HFFc6 (cell line): Measurements from ENCODE around the gene POLD4. TPM values are rescaled to one million over a fixed set of nuclear protein-coding genes. Genes with fewer than 3 reads are reported as not detected.

Experiments used
- DNase-seq: peaks from one replicate; pipeline ENCODE4 v3.0.0-alpha.2; 2018
- H3K27ac Mint-ChIP-seq: 2 replicates; pipeline ENCODE4 v1.8.0; 2020; ENCODE audit warnings: mild to moderate bottlenecking, mixed read lengths
- H3K27me3 Mint-ChIP-seq: 2 replicates; pipeline ENCODE4 v1.8.0; 2021; ENCODE audit warnings: mild to moderate bottlenecking, moderate library complexity, mixed read lengths; ENCODE audit not compliant: insufficient read depth
- H3K36me3 Mint-ChIP-seq: 2 replicates; pipeline ENCODE4 v1.8.0; 2021; ENCODE audit warnings: low read depth, mixed read lengths
- H3K4me1 Mint-ChIP-seq: 2 replicates; pipeline ENCODE4 v1.8.0; 2020; ENCODE audit warnings: low read depth, mixed read lengths
- H3K4me3 Mint-ChIP-seq: 2 replicates; pipeline ENCODE4 v1.8.0; 2020; ENCODE audit warnings: mild to moderate bottlenecking, moderate library complexity, mixed read lengths
- H3K9me3 Mint-ChIP-seq: 2 replicates; pipeline ENCODE4 v1.8.0; 2020; ENCODE audit warnings: mild to moderate bottlenecking, mixed read lengths
- CTCF ChIP-seq: fragments of 200-600 bp; sonication (generic); IDR thresholded peaks from 2 replicates; pipeline ENCODE4 v1.5.0; 2021; ENCODE audit warnings: antibody characterized with exemption, mild to moderate bottlenecking
- total RNA-seq, 6 experiments: library from RNA; stranded (reverse); fragmentation: NEBNext Ultra II Directional; extraction: Animal tissue kit (Norgen Biotek cat#: 25700); gene quantifications; 2 replicates in 1 of 6; 3 replicates in 5 of 6; pipeline ENCODE4 v1.2.3, GENCODE V29; 2021

POLD4 gene
- total RNA-seq, 6 experiments from 2014 or later, result 69.1 to 80.7 (median 70.9) TPM

DNA sequence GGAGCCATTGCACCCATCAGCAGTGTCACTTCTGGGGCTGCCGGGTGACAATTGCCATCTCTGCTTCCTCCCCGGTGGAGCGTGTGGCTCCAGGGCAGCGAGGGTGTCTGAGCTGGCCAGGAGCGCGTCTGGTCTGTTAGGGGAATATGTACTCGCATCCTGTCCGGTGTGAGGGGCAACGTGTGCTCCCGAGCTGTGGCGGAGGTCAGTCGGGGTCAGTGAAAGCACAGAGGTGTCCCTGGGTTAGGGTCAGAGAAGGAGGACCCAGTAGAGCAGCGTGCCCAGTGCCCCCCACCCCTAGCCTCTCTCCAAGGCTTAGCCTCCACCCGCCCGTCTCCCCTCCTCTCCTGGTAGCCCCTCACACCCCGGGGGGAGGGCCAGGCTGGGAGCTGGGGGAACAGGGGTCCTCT is 18.6 kb upstream of the POLD4 start:
- peak overlapping the region; percentile 86 for H3K4me3 Mint-ChIP-seq
- DNase-seq, result no peak
- peaks cover 5% of the 10 kb centered on the region; the same call in 1 of the 2 replicates for H3K27me3 Mint-ChIP-seq
- H3K36me3 Mint-ChIP-seq, result no peaks in the 10 kb centered on the region; the same call in 1 of the 2 replicates
- H3K9me3 Mint-ChIP-seq, result no peaks in the 10 kb centered on the region
- H3K27ac Mint-ChIP-seq, result peak overlapping the region; percentile 76
- TF ChIP-seq CTCF, result no peak
- H3K4me1 Mint-ChIP-seq, result peaks cover 73% of the 10 kb centered on the region

DNA sequence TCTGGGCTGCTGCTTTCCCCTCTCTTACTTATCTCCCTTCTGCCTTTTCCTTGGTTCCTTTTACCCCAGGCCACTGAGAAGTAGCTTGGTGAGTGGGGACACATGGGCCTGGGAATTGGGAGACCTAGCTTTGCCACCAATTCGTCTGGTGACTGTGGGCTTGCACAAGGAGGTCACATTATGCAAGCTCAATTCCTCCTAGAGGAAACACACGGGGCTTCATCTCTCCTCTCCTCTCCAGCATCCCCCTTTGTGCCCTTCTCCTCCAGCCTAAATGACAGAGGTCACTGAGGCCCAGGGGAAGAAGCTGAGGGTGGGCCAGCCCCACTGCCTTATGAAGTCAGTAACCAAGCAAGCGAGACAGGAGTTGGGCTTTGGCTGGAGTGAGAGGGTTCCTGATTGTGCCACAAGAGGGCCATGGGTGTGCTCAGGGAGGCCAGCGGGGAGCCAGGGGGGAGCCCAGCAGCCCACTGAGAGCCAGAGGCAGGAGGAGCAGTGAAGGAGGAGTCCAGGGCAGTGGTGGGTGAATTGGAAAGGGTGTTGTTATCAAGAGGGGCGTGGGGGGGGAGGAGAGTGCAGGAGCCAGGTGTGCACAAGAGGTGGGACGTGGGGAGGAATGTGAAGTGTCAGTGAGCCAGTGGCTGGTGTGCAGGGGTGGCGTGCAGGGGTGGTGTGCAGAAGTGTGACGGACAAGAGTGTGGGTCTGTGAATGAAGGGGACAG is 18.0 kb upstream of the POLD4 start:
- H3K4me1 Mint-ChIP-seq, result peaks cover 73% of the 10 kb centered on the region
- no peaks in the 10 kb centered on the region; the same call in 1 of the 2 replicates for H3K36me3 Mint-ChIP-seq
- DNase-seq, result peak; percentile 59
- peak overlapping the region; percentile 76 for H3K27ac Mint-ChIP-seq
- peak; percentile 70 for TF ChIP-seq CTCF
- no peaks in the 10 kb centered on the region for H3K9me3 Mint-ChIP-seq
- H3K27me3 Mint-ChIP-seq, result peaks cover 5% of the 10 kb centered on the region; the same call in 1 of the 2 replicates
- H3K4me3 Mint-ChIP-seq, result peak overlapping the region; percentile 86

DNA sequence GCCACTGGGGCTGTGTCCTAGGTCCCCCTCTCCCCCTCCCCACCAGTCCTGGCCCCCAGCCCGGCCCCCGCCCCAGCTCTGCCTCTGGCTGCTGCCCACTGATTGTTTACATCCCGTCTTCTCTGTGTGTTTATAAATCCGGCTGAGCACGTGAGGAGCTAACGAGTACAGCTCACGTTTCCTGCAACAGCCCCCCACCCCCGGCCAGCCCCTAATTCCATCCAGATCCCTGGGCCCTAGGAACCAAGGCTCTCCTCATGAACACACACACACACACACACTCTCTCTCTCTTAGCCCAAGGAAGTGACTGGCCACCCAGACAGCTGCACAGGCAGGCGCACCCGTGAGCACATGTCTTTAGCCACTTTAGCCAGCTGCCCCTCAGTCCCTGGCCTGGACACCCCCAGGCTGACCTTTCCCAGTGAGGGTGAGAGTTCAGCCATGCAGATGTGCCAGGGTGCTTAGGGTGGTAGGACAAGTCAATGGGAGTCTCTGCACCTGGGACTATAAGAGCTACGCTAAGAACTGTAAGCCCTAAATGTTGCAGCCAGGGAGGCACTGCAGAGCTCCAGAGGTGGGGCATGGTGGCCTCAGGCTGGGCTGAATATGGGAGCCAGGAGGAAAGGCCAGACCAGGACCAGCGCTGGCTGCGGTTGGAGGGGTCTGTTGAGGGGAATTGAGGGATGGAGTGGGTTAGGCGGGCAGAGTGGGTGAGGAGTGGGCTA is 17.2 kb upstream of the POLD4 start:
- Mint-ChIP-seq H3K9me3 (no peaks in the 10 kb centered on the region), H3K4me3 (peak overlapping the region; percentile 86), H3K4me1 (peaks cover 77% of the 10 kb centered on the region), H3K27me3 (peaks cover 5% of the 10 kb centered on the region; the same call in 1 of the 2 replicates), H3K27ac (peak overlapping the region; percentile 76), H3K36me3 (no peaks in the 10 kb centered on the region; the same call in 1 of the 2 replicates)
- no peak for TF ChIP-seq CTCF
- DNase-seq, result peak; percentile 56

- Mint-ChIP-seq H3K27me3 (peaks cover 5% of the 10 kb centered on the region; the same call in 1 of the 2 replicates), H3K9me3 (no peaks in the 10 kb centered on the region), H3K4me3 (peak overlapping the region; percentile 38), H3K4me1 (peaks cover 71% of the 10 kb centered on the region), H3K27ac (peak overlapping the region; percentile 76), H3K36me3 (no peaks in the 10 kb centered on the region; the same call in 1 of the 2 replicates)
- DNase-seq, result no peak
- TF ChIP-seq CTCF, result no peak
Observed at GRCh38 chr11:67369801-67370284, 16.5 kb upstream of the POLD4 start.

- Mint-ChIP-seq H3K36me3 (no peaks in the 10 kb centered on the region; the same call in 1 of the 2 replicates), H3K9me3 (no peaks in the 10 kb centered on the region), H3K27me3 (peaks cover 4% of the 10 kb centered on the region; the same call in 1 of the 2 replicates), H3K4me3 (no peak overlapping the region; the same call in none of the 2 replicates), H3K27ac (peak overlapping the region; percentile 76), H3K4me1 (peaks cover 65% of the 10 kb centered on the region)
- no peak for DNase-seq
- TF ChIP-seq CTCF, result no peak
Observed at GRCh38 chr11:67369275-67369674, 15.9 kb upstream of the POLD4 start.
